Measurements from ENCODE around the gene PPFIA4. TPM values are rescaled to one million over a fixed set of nuclear protein-coding genes. Genes with fewer than 3 reads are reported as not detected.

The PPFIA4 gene
- total RNA-seq, 1 experiment from 2014 or later: 10.8 TPM

- H3K36me3 ChIP-seq (ENCODE audit: control insufficient read depth in 1 of 2, insufficient read depth in 2 of 2, low read length in 2 of 2): no peaks in the 10 kb centered on the region
- H3K4me1 ChIP-seq (ENCODE audit: control insufficient read depth in 1 of 2, insufficient read depth in 2 of 2, low read length in 2 of 2): peaks cover 0 to 3% of the 10 kb centered on the region in 2 experiments; a peak in 1 of 4 replicates
- H3K79me2 ChIP-seq (ENCODE audit: insufficient read depth, low read length): no peaks in the 10 kb centered on the region
- BruUV-seq (replicated peaks): no TSS peak
- peaks cover 11% of the 10 kb centered on the region; the same call in 1 of the 2 replicates for H3K27me3 ChIP-seq (ENCODE audit: insufficient read depth, low read length)
- TF ChIP-seq ZNF274 (IDR thresholded peaks at IDR 0.05; ENCODE audit: low read depth, low read length) (no peak), SIN3A (IDR thresholded peaks at IDR 0.05; ENCODE audit: low read depth) (no peak), EZH2phosphoT487 (IDR thresholded peaks at IDR 0.05; ENCODE audit: borderline replicate concordance) (no peak), ATF3 (IDR thresholded peaks at IDR 0.05) (no peak), SRF (IDR thresholded peaks at IDR 0.05; ENCODE audit: low read depth) (no peak), RAD21 (IDR thresholded peaks at IDR 0.05; ENCODE audit: low read depth) (no peak), POLR2A (IDR thresholded peaks at IDR 0.05; ENCODE audit: borderline replicate concordance, extremely low read depth, insufficient read depth, insufficient read length) (no peak), FOSL1 (IDR thresholded peaks at IDR 0.05; ENCODE audit: low read depth) (no peak), JUND (IDR thresholded peaks at IDR 0.05) (no peak), TCF7L2 (IDR thresholded peaks at IDR 0.05; ENCODE audit: borderline replicate concordance, extremely low read depth, insufficient read depth, insufficient read length) (no peak), ZBTB33 (IDR thresholded peaks at IDR 0.05; ENCODE audit: extremely low read depth, insufficient replicate concordance, low read length) (no peak), ZFX (IDR thresholded peaks at IDR 0.05) (no peak), SP1 (IDR thresholded peaks at IDR 0.05; ENCODE audit: low read depth) (no peak), MAX (IDR thresholded peaks at IDR 0.05) (no peak), POLR2AphosphoS5 (IDR thresholded peaks at IDR 0.05; ENCODE audit: low read depth, low read length) (no peak), EGR1 (IDR thresholded peaks at IDR 0.05; ENCODE audit: low read depth) (no peak), ELF1 (IDR thresholded peaks at IDR 0.05; ENCODE audit: borderline replicate concordance, low read depth) (no peak)
- TF ChIP-seq, protein P1, sequence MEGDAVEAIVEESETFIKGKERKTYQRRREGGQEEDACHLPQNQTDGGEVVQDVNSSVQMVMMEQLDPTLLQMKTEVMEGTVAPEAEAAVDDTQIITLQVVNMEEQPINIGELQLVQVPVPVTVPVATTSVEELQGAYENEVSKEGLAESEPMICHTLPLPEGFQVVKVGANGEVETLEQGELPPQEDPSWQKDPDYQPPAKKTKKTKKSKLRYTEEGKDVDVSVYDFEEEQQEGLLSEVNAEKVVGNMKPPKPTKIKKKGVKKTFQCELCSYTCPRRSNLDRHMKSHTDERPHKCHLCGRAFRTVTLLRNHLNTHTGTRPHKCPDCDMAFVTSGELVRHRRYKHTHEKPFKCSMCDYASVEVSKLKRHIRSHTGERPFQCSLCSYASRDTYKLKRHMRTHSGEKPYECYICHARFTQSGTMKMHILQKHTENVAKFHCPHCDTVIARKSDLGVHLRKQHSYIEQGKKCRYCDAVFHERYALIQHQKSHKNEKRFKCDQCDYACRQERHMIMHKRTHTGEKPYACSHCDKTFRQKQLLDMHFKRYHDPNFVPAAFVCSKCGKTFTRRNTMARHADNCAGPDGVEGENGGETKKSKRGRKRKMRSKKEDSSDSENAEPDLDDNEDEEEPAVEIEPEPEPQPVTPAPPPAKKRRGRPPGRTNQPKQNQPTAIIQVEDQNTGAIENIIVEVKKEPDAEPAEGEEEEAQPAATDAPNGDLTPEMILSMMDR (IDR thresholded peaks at IDR 0.05 in 2 of 3, conservative IDR thresholded peaks at IDR 0.05 in 1 of 3; ENCODE audit: borderline replicate concordance in 1 of 3, insufficient read depth in 1 of 3, low read depth in 2 of 3, low read length in 2 of 3): no peak
- H2AFZ ChIP-seq (ENCODE audit: low read depth, low read length, poor library complexity, severe bottlenecking): peak overlapping the region; percentile 85
- ChIA-PET RAD21 (ENCODE audit: low non-redundant PET in 1 of 2, low total read pairs in 2 of 2, uncharacterized antibody in 2 of 2, unreplicated experiment in 2 of 2) (no interaction called here), CTCF (interaction anchor here (1.4 kb wide), 1 partner anchor 10 kb away, joined by 5 read pairs; no protein-coding TSS in a partner anchor), POLR2A (no interaction called here)
- ATAC-seq (no peak; the same call in 1 of the 2 replicates), DNase-seq (ENCODE audit: low read depth, low spot score) (no peak)
- H3K9me3 ChIP-seq (ENCODE audit: control insufficient read depth in 1 of 2, insufficient read depth in 1 of 2, low read depth in 1 of 2, low read length in 2 of 2): no peaks in the 10 kb centered on the region
- H3K9me2 ChIP-seq (ENCODE audit: insufficient read depth): no peaks in the 10 kb centered on the region
- no peak overlapping the region for H3K4me3 ChIP-seq (replicated peaks in 1 of 2; ENCODE audit: low read depth in 1 of 2, low read length in 2 of 2)
- no peak overlapping the region for H3K27ac ChIP-seq (ENCODE audit: low read depth, low read length)
- H3K9ac ChIP-seq (ENCODE audit: low read length): no peak overlapping the region
- intact Hi-C loops (cut with micrococcal nuclease): no loop called here
- no peaks in the 10 kb centered on the region for H4K20me1 ChIP-seq (ENCODE audit: insufficient read depth)
- H3K4me2 ChIP-seq (ENCODE audit: low read length): no peak overlapping the region
These were observed 25.9 kb upstream of the PPFIA4 start for GRCh38 chr1:203000217-203000944.

Measured in HCT116 (cell line).